Keratinocyte (primary cell): ENCODE results near the gene GHRL. TPM values are rescaled to one million over a fixed set of nuclear protein-coding genes. Genes with fewer than 3 reads are reported as not detected.

Experiments used
- DNase-seq: peaks from one replicate; pipeline ENCODE4 v3.0.0-alpha.2; 2011; ENCODE audit warnings: low read depth, missing footprints, low spot score
- FAIRE-seq: peaks from 2 replicates; lab custom pipeline; 2011; peaks lifted over from hg19 to GRCh38; lab: Jason Lieb, UNC
- H2AFZ ChIP-seq: 2 replicates; pipeline ENCODE4 v1.6.0; 2012; ENCODE audit warnings: low read length, control low read depth, inconsistent platforms; ENCODE audit not compliant: control insufficient read depth
- H3K27ac ChIP-seq: 2 replicates; pipeline ENCODE4 v1.5.1; 2011; ENCODE audit warnings: low read length; ENCODE audit not compliant: control insufficient read depth, insufficient read depth
- H3K27me3 ChIP-seq: 3 replicates; pipeline ENCODE4 v1.6.0; 2011; ENCODE audit warnings: low read length; ENCODE audit not compliant: control insufficient read depth, insufficient read depth; ENCODE audit errors: extremely low read depth
- H3K36me3 ChIP-seq, 2 experiments: 2 replicates in 1 of 2; 3 replicates in 1 of 2; pipeline ENCODE4 v1.5.1; 2011; ENCODE audit warnings: low read length in 2 of 2, mild to moderate bottlenecking in 1 of 2; ENCODE audit not compliant: control insufficient read depth in 2 of 2, insufficient read depth in 2 of 2; ENCODE audit errors: extremely low read depth in 1 of 2
- H3K4me1 ChIP-seq: 3 replicates; pipeline ENCODE4 v1.5.1; 2011; ENCODE audit warnings: low read length; ENCODE audit not compliant: control insufficient read depth, insufficient read depth; ENCODE audit errors: extremely low read depth
- H3K4me2 ChIP-seq: 3 replicates; pipeline ENCODE4 v1.6.0; 2011; ENCODE audit warnings: low read depth, low read length; ENCODE audit not compliant: control insufficient read depth, insufficient read depth; ENCODE audit errors: extremely low read depth
- H3K4me3 ChIP-seq, 3 experiments: fragments of 200-600 bp in 1 of 3; sonication (generic) in 1 of 3; 2 replicates in 2 of 3; 3 replicates in 1 of 3; pipeline ENCODE4 v1.5.1; 2011 to 2016; ENCODE audit warnings: low read length in 3 of 3, mild to moderate bottlenecking in 3 of 3, control low read depth in 2 of 3, inconsistent platforms in 1 of 3, low read depth in 1 of 3, mixed read lengths in 1 of 3, mixed run types in 1 of 3, moderate library complexity in 1 of 3; ENCODE audit not compliant: control insufficient read depth in 2 of 3, insufficient read depth in 2 of 3; ENCODE audit errors: extremely low read depth in 1 of 3
- H3K79me2 ChIP-seq: 2 replicates; pipeline ENCODE4 v1.6.0; 2012; ENCODE audit warnings: low read length; ENCODE audit not compliant: control insufficient read depth, insufficient read depth
- H3K9ac ChIP-seq: 3 replicates; pipeline ENCODE4 v1.6.0; 2011; ENCODE audit warnings: low read length; ENCODE audit not compliant: control insufficient read depth, insufficient read depth; ENCODE audit errors: extremely low read depth
- H3K9me1 ChIP-seq: 3 replicates; pipeline ENCODE4 v1.6.0; 2011; ENCODE audit warnings: low read length; ENCODE audit not compliant: control insufficient read depth, insufficient read depth; ENCODE audit errors: extremely low read depth
- H3K9me3 ChIP-seq: 2 replicates; pipeline ENCODE4 v1.5.1; 2012; ENCODE audit warnings: low read depth, low read length; ENCODE audit not compliant: control insufficient read depth
- H4K20me1 ChIP-seq: 3 replicates; pipeline ENCODE4 v1.6.0; 2011; ENCODE audit warnings: low read length; ENCODE audit not compliant: control insufficient read depth, insufficient read depth; ENCODE audit errors: extremely low read depth
- CTCF ChIP-seq, 3 experiments: IDR thresholded peaks in 1 of 3; conservative IDR thresholded peaks in 1 of 3; optimal IDR thresholded peaks in 1 of 3; 2 replicates in 2 of 3; 3 replicates in 1 of 3; pipeline versions ENCODE3 to v1.5.1; 2011; ENCODE audit warnings: low read length in 3 of 3, mild to moderate bottlenecking in 3 of 3, moderate library complexity in 2 of 3, control low read depth in 1 of 3, inconsistent platforms in 1 of 3; ENCODE audit not compliant: insufficient read depth in 2 of 3; ENCODE audit errors: extremely low read depth in 1 of 3
- EZH2 ChIP-seq: IDR thresholded peaks from one replicate; pipeline ENCODE4 v1.6.1; 2012; ENCODE audit warnings: inconsistent platforms, mild to moderate bottlenecking, low read length, moderate library complexity
- dilution Hi-C: fragments of 300-500 bp; cut with MboI; formaldehyde crosslinking; loops from one replicate; pipeline ENCODE4 v1.7.0; 2020; ENCODE audit warnings: low sequenced_read_pairs; ENCODE audit not compliant: extremely low pct_ligation_motif_present
- polyA plus RNA-seq, 5 experiments: library from polyadenylated mRNA; depleted of rRNA in 3 of 5; stranded (reverse) in 3 of 5; stranded (forward) in 1 of 5; unstranded in 1 of 5; fragments of >200 nt; gene quantifications; 1 replicate in 1 of 5; 2 replicates in 3 of 5; 3 replicates in 1 of 5; pipeline versions ENCODE4 v1.2.1 to v1.2.3, GENCODE V29; 2011 to 2012; ENCODE audit warnings: missing spikeins in 2 of 5, low read depth in 1 of 5, low replicate concordance in 1 of 5

GHRL gene
- polyA plus RNA-seq, 1 donor (not counting 4 experiments of a cell fraction or from before 2014, with no cell fraction given), result not detected

GRCh38 chr3:10290481-10291176, 2.1 kb downstream of the GHRL start:
- no peak for TF ChIP-seq CTCF (optimal IDR thresholded peaks at IDR 0.05 in 1 of 3, IDR thresholded peaks at IDR 0.05 in 1 of 3, conservative IDR thresholded peaks at IDR 0.05 in 1 of 3; ENCODE audit: extremely low read depth in 1 of 3, insufficient read depth in 2 of 3, low read length in 3 of 3)
- TF ChIP-seq EZH2, result no peak
- Histone ChIP-seq H3K4me1 (no peaks in the 10 kb centered on the region), H3K9me3 (no peaks in the 10 kb centered on the region), H3K27me3 (no peaks in the 10 kb centered on the region), H2AFZ (no peak overlapping the region), H3K27ac (no peak overlapping the region), H3K9ac (no peak overlapping the region), H3K4me2 (no peak overlapping the region), H3K79me2 (no peaks in the 10 kb centered on the region), H4K20me1 (no peaks in the 10 kb centered on the region), H3K9me1 (no peaks in the 10 kb centered on the region), H3K4me3 (no peak overlapping the region), H3K36me3 (peaks cover 10 to 18% of the 10 kb centered on the region in 2 experiments)
- FAIRE-seq (no peak), DNase-seq (no peak)
- dilution Hi-C loops, result no loop called here

DNA sequence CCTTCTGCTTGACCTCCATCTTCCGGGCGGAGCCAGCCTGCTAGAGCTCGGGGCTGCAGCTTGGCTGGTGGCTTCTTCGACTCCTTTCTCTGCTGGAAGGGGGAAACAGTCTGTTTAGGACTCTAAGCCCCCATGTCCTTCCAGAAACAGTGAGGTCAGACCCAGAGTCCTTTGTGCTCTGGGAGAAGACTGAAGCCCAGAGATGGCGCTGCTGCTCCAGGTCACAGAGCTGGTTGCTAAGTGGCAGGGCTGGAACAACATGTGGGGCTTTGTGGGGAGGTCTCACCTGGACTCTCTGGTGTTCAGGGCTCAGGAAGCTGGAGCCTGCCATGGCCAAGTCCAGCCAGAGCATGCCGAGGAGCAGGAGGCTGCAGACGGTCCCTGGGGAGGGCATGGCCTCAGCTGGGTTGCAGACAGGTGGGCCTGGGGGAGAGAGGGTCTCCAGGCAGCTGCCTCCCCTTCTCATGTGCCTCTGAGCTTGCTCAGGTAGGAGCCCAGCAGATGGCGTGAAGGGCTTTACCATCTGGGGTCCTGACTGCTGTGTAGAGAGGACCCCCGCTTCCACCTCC, 2.9 kb downstream of the GHRL start:
- H3K4me3 ChIP-seq, result no peak overlapping the region
- no peak overlapping the region for H3K27ac ChIP-seq
- H4K20me1 ChIP-seq, result no peaks in the 10 kb centered on the region
- H3K9me1 ChIP-seq, result no peaks in the 10 kb centered on the region
- dilution Hi-C loops, result no loop called here
- no peak overlapping the region for H2AFZ ChIP-seq
- H3K9me3 ChIP-seq, result no peaks in the 10 kb centered on the region
- FAIRE-seq, result no peak
- no peak for DNase-seq
- H3K9ac ChIP-seq, result no peak overlapping the region
- peaks cover 10 to 19% of the 10 kb centered on the region in 2 experiments for H3K36me3 ChIP-seq
- no peak for TF ChIP-seq CTCF (optimal IDR thresholded peaks at IDR 0.05 in 1 of 3, IDR thresholded peaks at IDR 0.05 in 1 of 3, conservative IDR thresholded peaks at IDR 0.05 in 1 of 3; ENCODE audit: extremely low read depth in 1 of 3, insufficient read depth in 2 of 3, low read length in 3 of 3)
- TF ChIP-seq EZH2, result no peak
- no peaks in the 10 kb centered on the region for H3K27me3 ChIP-seq
- no peaks in the 10 kb centered on the region for H3K79me2 ChIP-seq
- no peaks in the 10 kb centered on the region for H3K4me1 ChIP-seq
- H3K4me2 ChIP-seq, result no peak overlapping the region
